ENCODE data around the gene PARD3B.

GRCh38 chr2:204655626-204656025 is 110.4 kb downstream of the PARD3B start:
- TF ChIP-seq POLR2A (IDR thresholded peaks at IDR 0.05) (no peak), CTCF (IDR thresholded peaks at IDR 0.05) (no peak)

All from lower leg skin (tissue), 3 donors.